Measurements from ENCODE around the gene PIM2.

DNA sequence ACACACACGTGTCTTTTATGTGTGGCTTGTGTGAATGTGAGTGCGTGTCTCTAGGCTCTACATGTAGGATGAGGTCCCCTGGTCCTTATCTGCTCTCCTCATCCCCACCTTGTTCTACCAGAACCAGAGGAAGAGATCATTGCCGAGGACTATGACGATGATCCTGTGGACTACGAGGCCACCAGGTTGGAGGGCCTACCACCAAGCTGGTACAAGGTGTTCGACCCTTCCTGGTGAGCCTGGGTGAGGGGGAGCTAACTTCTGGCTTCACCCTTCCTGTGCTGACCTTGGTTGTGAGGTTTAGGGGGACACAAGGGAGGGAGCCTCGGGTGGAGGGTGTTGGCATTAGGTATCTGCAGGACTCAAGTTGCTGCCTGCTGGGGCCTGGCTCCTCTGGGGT, 17.8 kb downstream of the PIM2 start:
- TF ChIP-seq POLR2A (IDR thresholded peaks at IDR 0.05; ENCODE audit: borderline replicate concordance, extremely low read depth, insufficient read depth, insufficient read length): no peak
- TF ChIP-seq YY1 (IDR thresholded peaks at IDR 0.05; ENCODE audit: extremely low read depth, insufficient replicate concordance, low read depth, low read length): no peak
